ENCODE data around the gene TOGARAM1.

The TOGARAM1 gene

GRCh38 chr14:45082420-45082819 lies 120.4 kb downstream of the TOGARAM1 start:
- no peaks in the 10 kb centered on the region for H3K36me3 ChIP-seq (ENCODE audit: low read length)
- no peaks in the 10 kb centered on the region for H3F3A ChIP-seq (ENCODE audit: insufficient read depth)
- TF ChIP-seq CTCF (IDR thresholded peaks at IDR 0.05; ENCODE audit: insufficient read depth, low read length, poor library complexity, severe bottlenecking) (no peak), EZH2phosphoT487 (conservative IDR thresholded peaks at IDR 0.05; ENCODE audit: low read length) (no peak)
- no peak overlapping the region for H3K9ac ChIP-seq (ENCODE audit: low read length)
- H3K9me3 ChIP-seq (ENCODE audit: insufficient read depth, low read length), result no peaks in the 10 kb centered on the region
- H3K27ac ChIP-seq (ENCODE audit: low read depth, low read length), result no peak overlapping the region
- H3K79me2 ChIP-seq (ENCODE audit: insufficient read depth, low read length), result peaks cover 34% of the 10 kb centered on the region
- H3K4me2 ChIP-seq (ENCODE audit: low read depth, low read length, poor library complexity, severe bottlenecking), result no peak overlapping the region
- H3K9me2 ChIP-seq (replicated peaks; ENCODE audit: insufficient read depth, low read length), result no peaks in the 10 kb centered on the region
- H4K20me1 ChIP-seq (ENCODE audit: low read depth, low read length), result no peaks in the 10 kb centered on the region
- H3K27me3 ChIP-seq (ENCODE audit: low read length), result no peaks in the 10 kb centered on the region
- H3K4me3 ChIP-seq (ENCODE audit: insufficient read depth, low read length, poor library complexity, severe bottlenecking), result no peak overlapping the region
- peak overlapping the region; percentile 91 for H2AFZ ChIP-seq (ENCODE audit: low read depth, low read length, severe bottlenecking)

GRCh38 chr14:45083617-45083975 lies 121.6 kb downstream of the TOGARAM1 start:
- Histone ChIP-seq H4K20me1 (ENCODE audit: low read depth, low read length) (no peaks in the 10 kb centered on the region; the same call in 1 of the 2 replicates), H3K4me2 (ENCODE audit: low read depth, low read length, poor library complexity, severe bottlenecking) (peak overlapping the region; percentile 68), H3K27ac (ENCODE audit: low read depth, low read length) (no peak overlapping the region), H3F3A (ENCODE audit: insufficient read depth) (no peaks in the 10 kb centered on the region), H3K36me3 (ENCODE audit: low read length) (no peaks in the 10 kb centered on the region), H3K27me3 (ENCODE audit: low read length) (no peaks in the 10 kb centered on the region), H2AFZ (ENCODE audit: low read depth, low read length, severe bottlenecking) (peak overlapping the region; percentile 91), H3K79me2 (ENCODE audit: insufficient read depth, low read length) (peaks cover 46% of the 10 kb centered on the region), H3K9me3 (ENCODE audit: insufficient read depth, low read length) (no peaks in the 10 kb centered on the region), H3K9ac (ENCODE audit: low read length) (peak overlapping the region; percentile 86), H3K9me2 (replicated peaks; ENCODE audit: insufficient read depth, low read length) (no peaks in the 10 kb centered on the region), H3K4me3 (ENCODE audit: insufficient read depth, low read length, poor library complexity, severe bottlenecking) (peak overlapping the region; percentile 55)
- TF ChIP-seq EZH2phosphoT487 (conservative IDR thresholded peaks at IDR 0.05; ENCODE audit: low read length), result no peak

GRCh38 chr14:45083976-45084722 lies 122.2 kb downstream of the TOGARAM1 start, which contains the start of gene PRPF39:
Gene PRPF39, plus strand, starts transcription at chr14:45084116. Its CDS starts 11,124 bp downstream, at chr14:45095240.
- Histone ChIP-seq H3K9me3 (ENCODE audit: insufficient read depth, low read length) (no peaks in the 10 kb centered on the region), H4K20me1 (ENCODE audit: low read depth, low read length) (peaks cover 3% of the 10 kb centered on the region; the same call in 1 of the 2 replicates), H2AFZ (ENCODE audit: low read depth, low read length, severe bottlenecking) (peak within 1 kb of the TSS; percentile 91), H3K9ac (ENCODE audit: low read length) (peak within 1 kb of the TSS; percentile 86), H3K36me3 (ENCODE audit: low read length) (no peaks in the 10 kb centered on the region), H3F3A (ENCODE audit: insufficient read depth) (no peaks in the 10 kb centered on the region), H3K79me2 (ENCODE audit: insufficient read depth, low read length) (peaks cover 51% of the 10 kb centered on the region), H3K4me3 (ENCODE audit: insufficient read depth, low read length, poor library complexity, severe bottlenecking) (peak within 1 kb of the TSS; percentile 97), H3K27ac (ENCODE audit: low read depth, low read length) (peak within 1 kb of the TSS; percentile 73), H3K27me3 (ENCODE audit: low read length) (no peaks in the 10 kb centered on the region), H3K9me2 (replicated peaks; ENCODE audit: insufficient read depth, low read length) (no peaks in the 10 kb centered on the region), H3K4me2 (ENCODE audit: low read depth, low read length, poor library complexity, severe bottlenecking) (peak within 1 kb of the TSS; percentile 91)
- TF ChIP-seq CTCF (IDR thresholded peaks at IDR 0.05; ENCODE audit: insufficient read depth, low read length, poor library complexity, severe bottlenecking) (no peak), EZH2phosphoT487 (conservative IDR thresholded peaks at IDR 0.05; ENCODE audit: low read length) (no peak)

- H3K27me3 ChIP-seq (ENCODE audit: low read length), result no peaks in the 10 kb centered on the region
- TF ChIP-seq CTCF (IDR thresholded peaks at IDR 0.05; ENCODE audit: insufficient read depth, low read length, poor library complexity, severe bottlenecking), result no peak
- TF ChIP-seq EZH2phosphoT487 (conservative IDR thresholded peaks at IDR 0.05; ENCODE audit: low read length), result no peak
- no peaks in the 10 kb centered on the region for H3K9me3 ChIP-seq (ENCODE audit: insufficient read depth, low read length)
- H4K20me1 ChIP-seq (ENCODE audit: low read depth, low read length), result peaks cover 6% of the 10 kb centered on the region; the same call in 1 of the 2 replicates
- H3K4me3 ChIP-seq (ENCODE audit: insufficient read depth, low read length, poor library complexity, severe bottlenecking), result peak overlapping the region; percentile 97
- no peaks in the 10 kb centered on the region for H3K9me2 ChIP-seq (replicated peaks; ENCODE audit: insufficient read depth, low read length)
- peaks cover 59% of the 10 kb centered on the region for H3K79me2 ChIP-seq (ENCODE audit: insufficient read depth, low read length)
- H3F3A ChIP-seq (ENCODE audit: insufficient read depth), result no peaks in the 10 kb centered on the region
- H3K4me2 ChIP-seq (ENCODE audit: low read depth, low read length, poor library complexity, severe bottlenecking), result peak overlapping the region; percentile 91
- H3K27ac ChIP-seq (ENCODE audit: low read depth, low read length), result peak overlapping the region; percentile 73
- H2AFZ ChIP-seq (ENCODE audit: low read depth, low read length, severe bottlenecking), result no peak overlapping the region
- no peaks in the 10 kb centered on the region for H3K36me3 ChIP-seq (ENCODE audit: low read length)
- peak overlapping the region; percentile 86 for H3K9ac ChIP-seq (ENCODE audit: low read length)
Observed at GRCh38 chr14:45084946-45085346, 123.0 kb downstream of the TOGARAM1 start.
